ENCODE measurements around the gene IL27RA.

DNA sequence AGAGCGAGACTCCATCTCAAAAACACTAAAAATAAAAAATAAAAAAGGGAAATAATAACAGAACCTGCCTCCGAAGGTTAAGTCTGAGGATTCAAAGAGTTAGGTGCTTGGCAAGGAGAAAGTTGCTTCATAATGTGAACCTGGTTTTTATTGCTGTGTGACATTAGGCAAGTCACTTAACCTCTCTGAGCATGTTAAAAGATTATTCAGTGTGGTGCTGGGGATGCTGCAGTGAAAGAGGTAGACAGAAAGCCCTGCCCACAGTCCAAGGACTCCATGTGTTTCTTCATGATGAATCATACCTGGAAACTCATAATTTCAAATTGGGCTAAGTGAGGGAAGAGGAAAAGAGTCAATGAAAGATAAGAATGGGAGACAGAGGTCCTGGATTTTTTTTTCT is 2.4 kb downstream of the IL27RA start:
- TF ChIP-seq, protein P1, sequence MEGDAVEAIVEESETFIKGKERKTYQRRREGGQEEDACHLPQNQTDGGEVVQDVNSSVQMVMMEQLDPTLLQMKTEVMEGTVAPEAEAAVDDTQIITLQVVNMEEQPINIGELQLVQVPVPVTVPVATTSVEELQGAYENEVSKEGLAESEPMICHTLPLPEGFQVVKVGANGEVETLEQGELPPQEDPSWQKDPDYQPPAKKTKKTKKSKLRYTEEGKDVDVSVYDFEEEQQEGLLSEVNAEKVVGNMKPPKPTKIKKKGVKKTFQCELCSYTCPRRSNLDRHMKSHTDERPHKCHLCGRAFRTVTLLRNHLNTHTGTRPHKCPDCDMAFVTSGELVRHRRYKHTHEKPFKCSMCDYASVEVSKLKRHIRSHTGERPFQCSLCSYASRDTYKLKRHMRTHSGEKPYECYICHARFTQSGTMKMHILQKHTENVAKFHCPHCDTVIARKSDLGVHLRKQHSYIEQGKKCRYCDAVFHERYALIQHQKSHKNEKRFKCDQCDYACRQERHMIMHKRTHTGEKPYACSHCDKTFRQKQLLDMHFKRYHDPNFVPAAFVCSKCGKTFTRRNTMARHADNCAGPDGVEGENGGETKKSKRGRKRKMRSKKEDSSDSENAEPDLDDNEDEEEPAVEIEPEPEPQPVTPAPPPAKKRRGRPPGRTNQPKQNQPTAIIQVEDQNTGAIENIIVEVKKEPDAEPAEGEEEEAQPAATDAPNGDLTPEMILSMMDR (conservative IDR thresholded peaks at IDR 0.05; ENCODE audit: low read depth, low read length): no peak
- no peak for TF ChIP-seq EZH2 (IDR thresholded peaks at IDR 0.05; ENCODE audit: borderline replicate concordance, low read depth, low read length, poor library complexity, severe bottlenecking)

Data from A673 (cell line).